Lower leg skin (tissue), 4 donors: ENCODE results near the gene DAPP1. TPM values are rescaled to one million over a fixed set of nuclear protein-coding genes. Genes with fewer than 3 reads are reported as not detected.

Source experiments
- DNase-seq, 2 donors: peaks; one replicate each; pipeline ENCODE4 v3.0.0-alpha.2; 2019; ENCODE audit warnings: low spot score in 2 of 2
- H3K4me3 ChIP-seq: fragments of 200-600 bp; sonication (generic); 2 replicates; pipeline ENCODE4 v1.5.1; 2017; ENCODE audit warnings: mild to moderate bottlenecking, low read depth; ENCODE audit not compliant: poor library complexity, severe bottlenecking
- CTCF ChIP-seq, 3 donors: fragments of 450-650 bp; IDR thresholded peaks; one replicate each; pipeline ENCODE4 v1.5.1; 2016; ENCODE audit warnings: antibody characterized with exemption in 3 of 3, mild to moderate bottlenecking in 3 of 3, moderate library complexity in 2 of 3
- POLR2A ChIP-seq, 2 donors: fragments of 450-650 bp; IDR thresholded peaks; one replicate each; pipeline ENCODE4 v1.6.1; 2016 to 2017; ENCODE audit warnings: antibody characterized with exemption in 2 of 2, mild to moderate bottlenecking in 1 of 2, moderate library complexity in 1 of 2
- WGBS, 2 donors: methylation state at CpG; one replicate each; pipeline ENCODE4 v1.1.5; 2018; 5-methylcytosine and 5-hydroxymethylcytosine counted together
- intact Hi-C: fragments of 100-400 bp; cut with DNase I; formaldehyde crosslinking; loops from one replicate; pipeline ENCODE4 v1.15.0; 2023; ENCODE audit warnings: low total_unique reads
- total RNA-seq, 4 donors: library from RNA; depleted of rRNA; stranded (reverse); fragments of >200 nt; gene quantifications; one replicate each; pipeline ENCODE4 v1.1.0, GENCODE V29; 2016

DAPP1 gene
- total RNA-seq, 4 donors from 2014 or later: 24.5 to 37.7 (median 34.2) TPM

GRCh38 chr4:99875071-99875470 is 58.4 kb downstream of the DAPP1 start:
- no peak overlapping the region for H3K4me3 ChIP-seq
- intact Hi-C loops: no loop called here
- TF ChIP-seq CTCF (IDR thresholded peaks at IDR 0.05) (no peak), POLR2A (IDR thresholded peaks at IDR 0.05) (no peak)
- DNase-seq: no peak

- H3K4me3 ChIP-seq: no peak overlapping the region
- no peak for TF ChIP-seq POLR2A (IDR thresholded peaks at IDR 0.05)
- TF ChIP-seq CTCF (IDR thresholded peaks at IDR 0.05): no peak
- 81 to 85% methylated on average over 3 of the region's 3 CpGs for WGBS, 2 donors
- intact Hi-C loops: no loop called here
- DNase-seq: no peak
Observed at GRCh38 chr4:99876946-99877345, 60.3 kb downstream of the DAPP1 start.

GRCh38 chr4:99878604-99879003 is 62.0 kb downstream of the DAPP1 start:
- DNase-seq: no peak
- no peak for TF ChIP-seq CTCF (IDR thresholded peaks at IDR 0.05)
- TF ChIP-seq POLR2A (IDR thresholded peaks at IDR 0.05): no peak
- no peak overlapping the region for H3K4me3 ChIP-seq
- intact Hi-C loops: no loop called here

- WGBS, 2 donors: 74 to 83% methylated on average over 3 of the region's 3 CpGs
- H3K4me3 ChIP-seq: no peak overlapping the region
- DNase-seq: no peak
- intact Hi-C loops: no loop called here
- TF ChIP-seq POLR2A (IDR thresholded peaks at IDR 0.05) (no peak), CTCF (IDR thresholded peaks at IDR 0.05) (no peak)
Observed at GRCh38 chr4:99879458-99879857, 62.8 kb downstream of the DAPP1 start.

- DNase-seq: no peak
- intact Hi-C loops: no loop called here
- TF ChIP-seq CTCF (IDR thresholded peaks at IDR 0.05) (no peak), POLR2A (IDR thresholded peaks at IDR 0.05) (no peak)
- no peak overlapping the region for H3K4me3 ChIP-seq
- 71 to 72% methylated on average over 2 of the region's 2 CpGs for WGBS, 2 donors
Observed at GRCh38 chr4:99885063-99885664, 68.5 kb downstream of the DAPP1 start.

GRCh38 chr4:99885687-99886086 is 69.1 kb downstream of the DAPP1 start:
- intact Hi-C loops: no loop called here
- H3K4me3 ChIP-seq: no peak overlapping the region
- no peak for DNase-seq
- no peak for TF ChIP-seq CTCF (IDR thresholded peaks at IDR 0.05)
- no peak for TF ChIP-seq POLR2A (IDR thresholded peaks at IDR 0.05)
